Measurements from ENCODE around the gene PQBP1. TPM values are rescaled to one million over a fixed set of nuclear protein-coding genes. Genes with fewer than 3 reads are reported as not detected.

PQBP1 gene
- total RNA-seq, 4 donors from 2014 or later = 47.8 to 79.8 (median 69.4) TPM

- Histone ChIP-seq H3K4me3 (no peak overlapping the region), H3K27me3 (no peaks in the 10 kb centered on the region), H3K4me1 (peaks cover 0 to 17% (median 0%) of the 10 kb centered on the region in 3 donors), H3K9me3 (no peaks in the 10 kb centered on the region), H3K36me3 (peaks cover 0 to 64% of the 10 kb centered on the region in 2 donors), H3K27ac (no peak overlapping the region)
- no peak for ATAC-seq
- TF ChIP-seq POLR2AphosphoS5 (IDR thresholded peaks at IDR 0.05) = no peak
- no peak for TF ChIP-seq EP300 (IDR thresholded peaks at IDR 0.05)
- TF ChIP-seq POLR2A (IDR thresholded peaks at IDR 0.05) = no peak
- no peak for TF ChIP-seq CTCF (IDR thresholded peaks at IDR 0.05)
- 88% methylated on average over 14 of the region's 20 CpGs; no CpG with 5 or more reads in 1 of the 2 donors for WGBS, 2 donors (ENCODE audit: low coverage in 1 of 2)
Observed at GRCh38 chrX:48902135-48902534, 4.4 kb downstream of the PQBP1 start.

GRCh38 chrX:48902776-48903175, 5.0 kb downstream of the PQBP1 start:
- TF ChIP-seq CTCF (IDR thresholded peaks at IDR 0.05) (no peak), POLR2A (IDR thresholded peaks at IDR 0.05) (no peak), POLR2AphosphoS5 (IDR thresholded peaks at IDR 0.05) (no peak), EP300 (IDR thresholded peaks at IDR 0.05) (no peak)
- H3K27ac ChIP-seq = no peak overlapping the region
- no peaks in the 10 kb centered on the region for H3K27me3 ChIP-seq
- peaks cover 0 to 17% (median 0%) of the 10 kb centered on the region in 3 donors for H3K4me1 ChIP-seq
- no peak overlapping the region for H3K4me3 ChIP-seq
- no peaks in the 10 kb centered on the region for H3K9me3 ChIP-seq
- peaks cover 0 to 64% of the 10 kb centered on the region in 2 donors for H3K36me3 ChIP-seq
- WGBS, 2 donors (ENCODE audit: low coverage in 1 of 2) = 60% methylated on average over 1 of the region's 14 CpGs; no CpG with 5 or more reads in 1 of the 2 donors
- ATAC-seq = no peak

- ATAC-seq = no peak
- Histone ChIP-seq H3K27ac (no peak overlapping the region), H3K36me3 (peaks cover 0 to 64% of the 10 kb centered on the region in 2 donors), H3K4me3 (no peak overlapping the region), H3K27me3 (no peaks in the 10 kb centered on the region), H3K9me3 (no peaks in the 10 kb centered on the region), H3K4me1 (peaks cover 0 to 17% (median 0%) of the 10 kb centered on the region in 3 donors)
- WGBS, 2 donors (ENCODE audit: low coverage in 1 of 2) = 82 to 100% methylated on average over 3 to 5 of the region's 6 CpGs
- TF ChIP-seq POLR2A (IDR thresholded peaks at IDR 0.05) (no peak), CTCF (IDR thresholded peaks at IDR 0.05) (no peak), EP300 (IDR thresholded peaks at IDR 0.05) (no peak), POLR2AphosphoS5 (IDR thresholded peaks at IDR 0.05) (no peak)
Observed at GRCh38 chrX:48903290-48903689, 5.6 kb downstream of the PQBP1 start.

- no peak for ATAC-seq
- H3K4me3 ChIP-seq = no peak overlapping the region
- peaks cover 0 to 64% of the 10 kb centered on the region in 2 donors for H3K36me3 ChIP-seq
- H3K27me3 ChIP-seq = no peaks in the 10 kb centered on the region
- peaks cover 0 to 8% (median 0%) of the 10 kb centered on the region in 3 donors for H3K4me1 ChIP-seq
- no peaks in the 10 kb centered on the region for H3K9me3 ChIP-seq
- 80 to 92% methylated on average over 2 to 6 of the region's 8 CpGs for WGBS, 2 donors (ENCODE audit: low coverage in 1 of 2)
- H3K27ac ChIP-seq = no peak overlapping the region
- TF ChIP-seq CTCF (IDR thresholded peaks at IDR 0.05) (no peak), EP300 (IDR thresholded peaks at IDR 0.05) (no peak), POLR2AphosphoS5 (IDR thresholded peaks at IDR 0.05) (no peak), POLR2A (IDR thresholded peaks at IDR 0.05) (no peak)
Observed at GRCh38 chrX:48904180-48904579, 6.5 kb downstream of the PQBP1 start.

- H3K9me3 ChIP-seq = no peaks in the 10 kb centered on the region
- TF ChIP-seq POLR2A (IDR thresholded peaks at IDR 0.05) (no peak), CTCF (IDR thresholded peaks at IDR 0.05) (no peak)
- H3K27ac ChIP-seq = no peak overlapping the region
- H3K4me3 ChIP-seq = no peak overlapping the region
- 46% methylated on average over 3 of the region's 14 CpGs; no CpG with 5 or more reads in 1 of the 2 donors for WGBS, 2 donors (ENCODE audit: low coverage in 1 of 2)
- peaks cover 0 to 3% (median 0%) of the 10 kb centered on the region in 3 donors for H3K4me1 ChIP-seq
- H3K27me3 ChIP-seq = no peaks in the 10 kb centered on the region
- peaks cover 0 to 68% of the 10 kb centered on the region in 2 donors for H3K36me3 ChIP-seq
- ATAC-seq = no peak
Observed at GRCh38 chrX:48904626-48905025, 6.9 kb downstream of the PQBP1 start.

Data from gastroesophageal sphincter (tissue), 4 donors.